Vagina (tissue), 2 donors: ENCODE data around the gene ABCC1.
"Not testable (repeated sequence)": the region's sequence is repeated elsewhere in the genome, so short reads cannot be mapped to it uniquely, and the experiment has no call there.

Experiments
- POLR2A ChIP-seq, 2 donors: fragments of 450-650 bp; IDR thresholded peaks; one replicate each; pipeline ENCODE4 v1.6.1; 2017; ENCODE audit warnings: antibody characterized with exemption in 2 of 2, mild to moderate bottlenecking in 2 of 2, moderate library complexity in 2 of 2
- POLR2AphosphoS5 ChIP-seq, 2 donors: sonication (generic); formaldehyde crosslinking; IDR thresholded peaks; one replicate each; pipeline ENCODE4 v1.9.0; 2017; ENCODE audit warnings: antibody characterized with exemption in 2 of 2, mild to moderate bottlenecking in 2 of 2, low read depth in 1 of 2; ENCODE audit not compliant: insufficient read depth in 1 of 2

DNA sequence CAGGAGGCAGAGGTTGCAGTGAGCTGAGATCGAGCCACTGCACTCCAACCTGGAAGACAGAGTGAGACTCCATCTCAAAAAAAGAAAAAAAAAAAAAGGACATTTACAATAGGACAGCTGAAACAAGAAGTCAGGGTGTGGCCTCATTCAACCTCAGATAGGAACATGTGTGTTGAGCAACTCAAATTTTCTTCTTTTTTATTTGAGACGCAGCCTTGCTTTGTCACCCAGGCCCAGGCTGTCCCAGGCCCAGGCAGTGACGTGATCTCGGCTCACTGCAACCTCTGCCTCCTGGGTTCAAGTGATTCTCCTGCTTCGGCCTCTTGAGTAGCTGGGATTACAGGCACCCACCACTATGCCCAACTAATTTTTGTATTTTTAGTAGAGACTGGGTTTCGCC is 12.6 kb upstream of the ABCC1 start:
- not testable (repeated sequence) for TF ChIP-seq POLR2AphosphoS5 (IDR thresholded peaks at IDR 0.05; ENCODE audit: insufficient read depth in 1 of 2, low read depth in 1 of 2); POLR2A (IDR thresholded peaks at IDR 0.05)
